ENCODE data around the gene CEND1.

The CEND1 gene

DNA sequence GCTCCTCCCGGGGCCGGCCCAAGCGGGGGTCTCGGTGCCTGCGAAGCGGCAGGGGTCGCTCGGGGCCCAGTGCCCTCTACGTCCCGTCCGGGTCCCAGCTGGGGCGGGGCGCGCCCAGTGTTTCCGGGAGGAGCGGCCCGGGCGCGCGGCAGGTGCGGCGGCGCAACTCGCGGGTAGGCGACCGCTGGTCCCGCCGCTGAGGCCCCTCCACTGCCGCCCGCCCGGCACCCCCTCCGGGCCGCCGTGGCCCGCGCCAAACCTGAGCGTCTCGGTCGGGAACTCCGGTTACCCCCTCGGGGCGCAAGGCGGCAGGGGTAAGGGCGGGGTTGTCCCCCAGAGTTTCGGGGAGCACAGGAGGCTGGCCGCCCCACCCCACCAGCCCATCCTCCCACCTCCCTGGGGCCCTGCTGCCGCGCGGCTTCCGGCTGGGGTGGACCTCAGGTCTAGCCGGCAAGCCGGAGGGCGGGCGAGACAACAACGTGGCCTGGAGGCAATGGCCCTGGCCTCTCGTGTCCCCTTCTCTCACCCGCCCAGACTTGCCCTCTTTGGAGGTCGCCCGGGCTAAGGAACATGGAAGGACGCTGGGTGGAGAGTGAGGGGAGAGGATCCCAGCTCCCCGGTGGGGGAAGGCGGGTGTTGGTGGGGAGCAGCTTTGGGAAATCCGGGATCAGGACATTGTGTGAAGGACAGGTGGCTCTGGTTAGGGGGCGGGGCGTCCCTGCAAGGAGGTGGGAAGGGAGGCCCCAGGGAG is 37.4 kb upstream of the CEND1 start:
- DNase-seq = no peak

DNA sequence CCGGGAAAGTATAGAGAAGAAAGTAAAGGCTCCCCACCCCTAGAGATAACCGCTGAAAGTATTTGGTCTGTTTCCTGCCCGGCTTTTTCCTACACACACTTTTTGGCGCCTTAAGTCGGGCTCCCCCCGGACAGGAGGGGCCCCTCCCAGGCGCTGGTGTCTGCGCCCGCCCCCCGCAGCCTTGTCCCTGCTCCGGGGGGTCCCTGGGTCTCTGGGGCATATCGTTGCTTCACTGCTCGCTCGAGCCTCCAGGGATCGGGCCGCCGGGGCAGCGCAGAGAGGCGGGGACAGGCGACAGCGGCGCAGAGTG is 36.9 kb upstream of the CEND1 start:
- no peak for DNase-seq

DNA sequence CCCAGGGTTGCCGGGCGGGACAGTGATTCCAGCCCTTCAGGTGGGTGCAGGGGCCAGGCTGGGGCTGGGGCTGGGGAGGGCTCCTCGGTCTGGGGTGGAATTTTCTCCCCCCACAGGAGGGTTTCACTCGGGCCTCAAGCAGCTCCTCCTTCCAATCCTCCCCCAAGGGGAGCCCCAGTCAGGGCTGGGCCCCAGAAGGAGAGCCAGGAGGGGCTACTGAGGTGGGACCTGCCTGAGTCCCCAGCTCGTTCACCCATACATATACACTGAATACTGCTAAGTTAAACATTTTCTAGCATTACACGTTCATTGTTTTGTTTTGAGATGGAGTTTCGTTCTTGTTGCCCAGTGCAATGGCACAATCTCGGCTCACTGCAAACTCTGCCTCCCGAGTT is 36.3 kb upstream of the CEND1 start:
- DNase-seq = no peak

DNA sequence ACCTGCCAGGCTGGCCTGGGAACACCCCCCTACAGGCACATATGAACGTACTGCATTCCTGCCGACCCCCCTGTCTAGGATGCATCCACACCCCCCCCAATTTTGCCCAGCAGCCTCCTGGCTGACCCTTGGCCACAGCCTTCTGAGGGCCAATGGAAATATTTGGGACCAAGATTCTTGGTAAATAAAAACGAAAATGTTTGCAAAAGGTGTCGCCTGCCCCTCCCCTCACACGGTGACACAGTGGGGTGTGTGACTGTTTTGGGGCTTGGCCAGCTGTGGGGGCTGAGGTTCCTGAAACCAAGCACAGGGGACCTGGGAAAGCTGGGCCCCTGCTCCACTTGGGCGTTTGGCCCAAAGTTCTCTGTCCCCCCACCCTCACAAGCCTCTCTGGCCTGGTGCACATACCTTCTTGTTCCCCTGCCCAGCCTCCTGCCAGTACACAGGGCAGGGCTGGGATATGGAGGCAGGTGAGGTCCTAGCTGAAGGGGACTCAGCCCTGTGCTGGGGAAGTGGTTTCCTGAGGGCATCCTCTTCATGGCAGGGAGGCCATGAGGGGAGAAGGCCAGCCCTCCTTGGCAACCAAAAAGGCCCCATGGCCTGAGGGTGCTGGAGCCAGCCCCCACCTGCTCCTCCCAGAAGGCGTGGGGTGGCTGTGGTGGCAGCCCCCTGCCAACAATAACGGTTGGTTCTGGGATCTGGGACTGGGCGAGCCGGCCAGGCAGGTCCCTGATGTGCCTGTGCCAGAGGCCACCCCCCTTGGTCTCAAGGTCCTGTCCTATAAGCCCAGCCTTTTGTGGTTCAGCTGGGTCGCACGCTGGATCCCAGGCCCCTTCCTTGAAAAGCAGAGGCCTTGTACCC is 35.7 kb upstream of the CEND1 start:
- no peak for DNase-seq

DNA sequence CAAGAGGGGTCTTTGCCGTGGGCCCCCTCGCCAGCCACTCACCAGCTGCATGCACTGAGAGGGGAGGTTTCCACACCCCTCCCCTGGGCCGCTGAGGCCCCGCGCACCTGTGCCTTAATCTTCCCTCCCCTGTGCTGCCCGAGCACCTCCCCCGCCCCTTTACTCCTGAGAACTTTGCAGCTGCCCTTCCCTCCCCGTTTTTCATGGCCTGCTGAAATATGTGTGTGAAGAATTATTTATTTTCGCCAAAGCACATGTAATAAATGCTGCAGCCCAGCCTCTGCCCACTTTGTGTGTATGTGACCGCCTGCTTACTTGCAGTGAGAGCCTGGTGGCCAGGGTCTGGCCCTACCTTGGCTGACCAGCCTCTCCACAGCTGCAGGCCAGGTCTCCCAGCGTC is 35.1 kb upstream of the CEND1 start:
- DNase-seq = peak; percentile 52

DNA sequence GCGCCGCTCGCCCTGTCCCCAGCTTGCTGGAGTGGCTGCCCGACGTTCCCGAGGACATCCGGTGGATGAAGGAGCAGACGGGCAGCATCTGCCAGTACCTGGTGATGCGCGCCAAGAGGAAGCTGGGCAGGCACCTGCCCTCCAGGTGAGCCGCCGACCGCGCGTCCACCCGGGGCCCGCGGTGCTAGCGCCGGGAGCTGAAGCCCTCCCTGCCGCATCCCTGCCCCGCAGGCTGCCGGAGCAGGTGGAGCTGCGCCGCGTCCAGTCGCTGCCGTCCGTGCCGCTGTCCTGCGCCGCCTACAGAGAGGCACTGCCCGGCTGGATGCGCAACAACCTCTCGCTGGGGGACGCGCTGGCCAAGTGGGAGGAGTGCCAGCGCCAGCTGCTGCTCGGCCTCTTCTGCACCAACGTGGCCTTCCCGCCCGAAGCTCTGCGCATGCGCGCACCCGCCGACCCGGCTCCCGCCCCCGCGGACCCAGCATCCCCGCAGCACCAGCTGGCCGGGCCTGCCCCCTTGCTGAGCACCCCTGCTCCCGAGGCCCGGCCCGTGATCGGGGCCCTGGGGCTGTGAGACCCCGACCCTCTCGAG is 34.5 kb upstream of the CEND1 start:
- peak; percentile 88 for DNase-seq

DNA sequence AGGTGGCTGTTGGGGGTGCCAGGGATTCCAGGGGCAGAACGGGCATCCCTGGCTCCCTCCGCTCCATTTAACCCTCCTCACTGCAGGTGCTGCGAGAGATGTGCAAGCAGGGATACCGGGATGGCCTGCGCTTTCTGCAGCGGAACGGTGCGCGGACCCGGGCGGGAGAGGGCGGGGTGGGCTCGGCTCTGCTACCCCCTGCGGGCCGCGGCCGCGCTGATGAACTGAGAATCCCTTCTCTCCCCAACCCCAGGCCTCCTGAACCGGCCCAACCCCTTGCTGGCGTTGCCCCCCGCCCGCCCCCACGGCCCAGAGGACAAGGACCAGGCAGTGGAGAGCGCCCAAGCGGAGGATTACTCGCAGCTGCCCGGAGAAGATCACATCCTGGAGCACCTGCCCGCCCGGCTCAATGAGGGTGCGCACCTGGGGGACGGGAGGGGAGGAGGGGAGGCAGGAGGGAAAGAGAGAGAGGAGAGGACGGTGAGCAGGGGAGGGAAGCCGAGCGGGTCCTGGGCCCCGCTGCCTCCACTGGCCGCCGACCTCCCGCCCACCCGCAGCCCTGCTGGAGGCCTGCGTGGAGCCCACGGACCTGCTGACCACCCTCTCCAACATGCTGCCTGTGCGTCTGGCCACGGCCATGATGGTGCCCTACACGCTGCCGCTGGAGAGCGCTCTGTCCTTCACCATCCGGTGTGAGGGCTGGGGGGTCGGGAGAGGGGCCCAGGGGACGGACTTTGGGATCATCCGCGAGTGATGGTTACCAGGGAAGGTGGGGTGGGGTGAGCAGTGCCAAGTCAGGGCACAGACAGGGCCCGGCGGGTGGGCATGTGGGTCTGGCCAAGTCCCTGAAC is 33.8 kb upstream of the CEND1 start:
- no peak for DNase-seq

DNA sequence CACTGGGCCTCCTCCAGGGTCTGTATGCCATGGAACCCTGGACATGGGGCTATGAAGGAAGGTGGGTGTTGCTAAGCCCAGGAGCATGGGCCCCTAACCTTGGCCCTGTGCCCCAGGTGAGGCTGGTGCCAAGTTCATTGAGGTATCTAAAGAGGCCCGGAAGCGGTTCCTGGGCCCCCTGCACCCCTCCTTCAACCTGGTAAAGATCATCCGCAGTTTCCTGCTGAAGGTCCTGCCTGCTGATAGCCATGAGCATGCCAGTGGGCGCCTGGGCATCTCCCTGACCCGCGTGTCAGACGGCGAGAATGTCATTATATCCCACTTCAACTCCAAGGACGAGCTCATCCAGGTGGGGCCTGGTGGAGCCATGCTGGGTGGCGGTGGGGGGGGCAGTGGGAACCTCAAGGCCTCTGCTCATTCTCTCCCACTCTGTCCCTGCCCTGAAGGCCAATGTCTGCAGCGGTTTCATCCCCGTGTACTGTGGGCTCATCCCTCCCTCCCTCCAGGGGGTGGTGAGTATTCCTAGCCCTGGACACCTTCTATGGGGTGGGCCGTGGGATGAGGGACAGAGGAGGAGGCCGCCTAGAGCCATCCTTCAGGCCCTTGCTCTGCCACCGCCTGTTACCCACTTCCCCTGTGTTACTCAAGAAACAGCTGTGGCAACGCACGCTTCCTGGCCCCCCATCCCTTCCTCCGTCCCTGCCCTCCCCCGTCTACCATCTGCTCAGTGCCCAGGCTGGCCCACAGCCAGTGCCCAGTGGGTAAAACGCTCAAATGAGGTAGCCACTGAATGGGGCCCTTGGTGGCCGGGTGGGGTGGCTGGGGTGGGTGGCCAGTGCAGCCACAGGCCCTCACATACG is 31.9 kb upstream of the CEND1 start:
- DNase-seq = no peak

DNA sequence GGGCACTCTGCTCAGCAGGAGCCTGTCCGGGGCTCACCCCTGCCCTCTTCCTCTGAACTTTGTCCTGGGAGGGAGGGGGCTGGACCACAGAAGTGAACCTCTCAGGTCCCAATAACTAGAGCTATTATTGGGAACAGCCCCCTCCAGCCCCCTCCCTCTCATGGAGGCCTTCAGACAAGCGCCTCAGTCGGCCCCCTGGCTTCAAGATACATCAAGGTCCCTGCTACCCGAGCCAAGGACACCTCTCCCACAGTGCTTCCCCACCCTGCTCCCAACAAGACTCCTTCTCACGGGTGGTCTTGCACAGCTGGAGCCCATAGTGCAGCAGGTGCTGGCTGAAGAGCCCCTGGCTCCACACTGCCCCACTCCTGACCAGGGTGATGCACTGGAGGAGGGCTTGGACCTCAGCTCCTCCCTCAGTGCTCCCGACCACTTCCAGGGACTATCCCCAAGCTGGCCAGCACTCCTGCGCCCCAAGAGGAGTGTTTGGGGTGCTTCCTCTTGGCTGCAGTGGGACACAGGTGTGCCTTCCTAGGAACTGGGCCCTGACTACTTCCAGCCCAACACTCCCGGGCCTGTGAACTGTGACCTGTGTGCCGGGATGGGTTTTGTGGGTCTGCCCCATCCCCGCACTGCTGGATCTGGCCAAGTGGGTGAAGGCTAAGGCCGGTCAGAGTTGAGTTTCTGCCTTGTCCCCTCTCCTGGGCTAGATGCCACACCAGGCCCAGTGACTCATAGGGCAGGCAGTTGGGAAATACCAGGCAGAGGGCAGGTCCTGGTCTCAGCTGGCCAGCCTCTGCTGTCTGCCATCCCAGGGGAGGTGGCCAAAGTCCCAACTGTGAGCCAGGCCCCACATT is 31.0 kb upstream of the CEND1 start:
- no peak for DNase-seq

DNA sequence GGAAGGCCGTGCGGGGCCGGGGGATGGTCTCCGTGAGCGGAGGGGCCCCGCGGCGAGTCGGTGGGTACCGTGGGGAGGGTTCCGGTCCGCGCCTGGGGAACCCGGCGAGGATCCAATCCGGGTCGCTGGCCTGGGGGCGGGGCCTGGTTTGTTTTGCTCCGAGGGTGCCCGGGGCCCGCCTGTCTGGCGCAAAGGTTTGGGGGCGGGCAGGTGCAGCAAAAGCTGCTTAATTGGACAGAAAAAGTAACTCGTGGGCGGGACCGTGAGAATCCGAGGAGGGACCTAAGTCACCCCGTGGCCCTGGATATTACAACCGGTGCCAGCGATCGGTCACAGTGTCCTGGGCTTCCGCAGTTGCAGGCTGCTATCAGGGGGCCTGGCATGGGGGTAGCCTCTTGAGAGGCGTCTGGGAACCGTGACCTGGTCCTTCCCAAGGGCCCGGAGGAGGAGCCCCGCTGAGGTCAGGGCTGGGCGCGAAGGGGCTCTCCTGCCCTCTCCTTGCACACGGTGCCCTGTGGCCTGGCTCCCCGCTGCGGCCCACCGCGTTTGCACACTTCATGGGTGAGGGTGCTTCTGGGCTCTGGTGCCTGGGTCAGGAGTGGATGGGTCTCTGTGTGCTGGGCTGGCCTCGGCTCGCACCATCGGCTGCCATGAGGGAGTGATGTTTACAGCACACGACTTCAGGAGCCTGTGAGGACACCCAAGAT is 30.2 kb upstream of the CEND1 start:
- peak; percentile 44 for DNase-seq

DNA sequence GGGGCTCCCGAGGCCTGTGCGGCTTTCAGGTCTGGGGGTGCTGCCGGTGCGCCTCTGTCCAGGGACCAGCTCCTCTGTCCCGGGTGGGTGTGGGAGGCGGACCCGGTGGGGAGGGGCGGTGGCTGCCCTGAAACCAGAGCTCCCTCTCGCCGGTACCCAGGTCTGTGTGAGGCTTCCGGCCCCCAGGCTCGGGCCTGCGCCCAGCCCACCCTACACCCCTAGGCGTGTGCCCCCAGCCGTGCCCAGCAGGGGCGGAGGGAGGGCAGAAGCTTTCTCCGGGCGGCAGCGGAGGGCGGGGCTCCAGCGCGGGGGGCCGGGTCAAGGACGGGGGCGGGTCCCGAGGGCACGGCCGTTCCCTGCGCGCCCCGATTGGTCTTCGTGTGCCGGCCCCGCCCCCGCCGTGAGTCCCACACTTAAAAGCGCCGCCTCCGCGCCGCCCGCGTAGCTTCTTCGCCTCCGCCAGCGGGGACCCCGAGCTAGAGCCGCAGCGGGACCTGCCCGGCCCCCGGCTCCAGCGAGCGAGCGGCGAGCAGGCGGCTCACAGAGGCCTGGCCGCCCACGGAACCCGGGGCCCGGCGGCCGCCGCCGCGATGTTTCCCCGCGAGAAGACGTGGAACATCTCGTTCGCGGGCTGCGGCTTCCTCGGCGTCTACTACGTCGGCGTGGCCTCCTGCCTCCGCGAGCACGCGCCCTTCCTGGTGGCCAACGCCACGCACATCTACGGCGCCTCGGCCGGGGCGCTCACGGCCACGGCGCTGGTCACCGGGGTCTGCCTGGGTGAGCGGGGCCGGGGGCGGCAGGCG is 29.4 kb upstream of the CEND1 start:
- DNase-seq = peak; percentile 84

DNA sequence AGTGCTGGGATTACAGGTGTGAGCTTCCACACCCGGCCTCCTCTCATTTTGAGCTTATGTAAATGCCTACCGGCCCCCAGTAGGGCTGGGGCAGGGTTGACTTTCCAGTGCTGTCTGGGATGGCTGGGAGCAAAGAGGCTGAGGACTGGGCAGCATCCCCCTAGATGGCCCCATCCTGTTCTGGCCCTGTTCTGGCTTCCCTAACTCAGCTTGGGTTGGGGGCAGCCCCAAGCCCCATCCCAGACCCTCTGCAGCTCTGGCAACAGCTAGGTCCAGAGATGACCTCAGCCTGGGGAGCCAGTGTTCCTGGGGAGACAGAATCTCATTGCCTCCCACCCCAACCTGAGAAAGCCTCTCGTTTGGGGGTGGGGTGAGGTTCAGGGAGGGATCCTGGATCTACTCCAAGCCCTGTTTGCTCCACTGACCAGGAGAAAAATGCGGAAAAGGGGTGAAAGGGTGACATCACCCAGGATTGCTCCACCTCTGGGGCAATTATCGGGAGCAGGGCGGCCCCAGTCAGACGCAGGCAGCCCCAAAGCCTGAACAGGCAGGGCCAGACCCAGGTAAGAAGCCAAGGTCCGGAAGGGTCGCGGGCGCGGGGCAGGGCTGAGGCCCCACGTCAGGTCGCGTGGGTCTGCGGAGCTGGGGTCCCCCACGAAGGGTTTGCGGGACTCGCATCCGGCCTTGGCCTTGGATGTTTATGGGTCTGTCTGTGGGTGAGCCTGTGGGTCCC is 28.7 kb upstream of the CEND1 start, which contains the start of gene PNPLA2:
PNPLA2 (plus strand) TSS at position 519 of the 733 bp plus-strand sequence. CDS start 805 bp downstream, outside the sequence.
- no peak for DNase-seq

DNA sequence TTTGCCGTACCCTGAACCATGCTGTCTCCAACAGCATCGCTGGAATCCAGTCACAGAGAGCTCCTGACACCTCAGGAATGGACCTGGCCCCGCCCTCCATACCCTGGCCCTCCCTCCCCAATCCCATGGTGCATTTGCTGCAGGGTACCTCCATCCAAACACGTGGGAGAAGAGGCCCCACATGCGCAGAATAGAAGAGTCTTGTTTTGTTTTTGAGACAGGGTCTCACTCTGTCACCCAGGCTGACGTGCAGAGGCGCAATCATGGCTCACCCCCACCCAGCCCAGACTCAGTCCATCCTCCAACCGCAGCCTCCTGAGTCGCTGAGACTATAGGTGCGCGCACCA is 26.5 kb upstream of the CEND1 start:
- DNase-seq = no peak

DNA sequence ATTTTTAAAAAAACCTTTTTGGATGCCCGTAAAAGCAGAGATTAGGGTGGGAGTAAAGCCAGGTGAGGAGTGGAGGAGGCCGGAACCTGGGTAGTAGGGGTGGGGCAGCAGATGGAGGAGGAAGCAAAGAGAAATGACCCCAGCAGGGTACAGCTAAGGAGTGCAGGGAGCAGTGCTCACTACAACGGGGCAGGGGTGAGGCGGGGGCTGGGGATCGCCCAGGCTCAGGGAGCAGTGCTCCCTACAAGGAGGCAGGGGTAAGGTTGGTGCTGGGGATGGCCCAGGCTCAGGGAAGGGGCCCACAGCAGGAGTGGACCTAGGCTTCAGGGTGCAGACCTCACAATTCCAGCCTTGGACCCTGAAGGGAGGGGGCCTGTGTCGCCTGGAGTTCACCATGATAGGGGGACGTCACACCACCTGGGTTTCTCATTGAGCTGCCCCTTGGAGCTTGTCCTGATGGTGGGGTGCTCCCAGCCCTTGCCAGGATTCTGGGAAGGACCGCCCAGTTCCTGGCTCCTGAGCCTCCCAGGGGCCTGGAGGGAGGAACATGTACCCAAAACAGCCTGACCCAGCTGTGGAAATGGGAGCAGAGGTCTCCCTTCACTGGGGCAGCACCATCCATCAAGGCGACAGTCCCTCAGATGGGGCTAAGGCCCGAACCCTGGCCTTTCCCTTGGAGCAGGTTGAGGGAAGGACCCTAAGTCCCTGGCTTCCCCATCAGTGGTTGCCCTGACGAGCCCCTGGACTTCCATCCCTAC is 26.0 kb upstream of the CEND1 start:
- DNase-seq = no peak

DNA sequence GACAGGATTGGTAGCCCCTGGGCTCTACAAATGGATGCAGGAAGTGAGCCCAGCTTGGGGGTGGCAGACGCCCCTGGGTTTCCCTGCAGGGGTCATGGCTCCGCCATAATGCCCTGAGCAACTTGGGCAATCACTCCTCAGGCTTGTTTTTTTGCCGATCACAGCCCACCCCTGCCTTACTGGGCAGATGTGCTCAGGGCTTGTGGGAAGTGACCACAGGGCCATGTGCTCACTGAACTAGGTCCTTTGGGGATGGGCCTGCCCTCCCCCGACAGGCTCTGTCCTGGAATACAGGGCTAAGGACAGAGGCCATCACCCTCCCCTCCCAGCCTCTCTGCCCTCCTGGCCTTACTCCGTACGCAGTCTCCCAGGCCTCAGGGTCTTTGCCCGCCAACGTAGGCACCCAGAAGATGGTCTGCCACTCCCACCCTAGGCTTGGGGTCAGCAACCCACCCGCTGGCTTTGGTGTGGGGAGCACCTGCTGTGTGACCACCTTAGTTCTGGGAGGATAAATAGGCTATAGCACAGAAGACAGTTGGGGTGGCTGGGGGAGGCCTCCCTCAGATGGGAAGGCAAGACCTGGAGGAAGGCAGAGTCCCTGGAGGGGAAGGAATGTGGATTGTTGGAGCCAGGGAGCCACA is 23.7 kb upstream of the CEND1 start:
- DNase-seq = no peak

DNA sequence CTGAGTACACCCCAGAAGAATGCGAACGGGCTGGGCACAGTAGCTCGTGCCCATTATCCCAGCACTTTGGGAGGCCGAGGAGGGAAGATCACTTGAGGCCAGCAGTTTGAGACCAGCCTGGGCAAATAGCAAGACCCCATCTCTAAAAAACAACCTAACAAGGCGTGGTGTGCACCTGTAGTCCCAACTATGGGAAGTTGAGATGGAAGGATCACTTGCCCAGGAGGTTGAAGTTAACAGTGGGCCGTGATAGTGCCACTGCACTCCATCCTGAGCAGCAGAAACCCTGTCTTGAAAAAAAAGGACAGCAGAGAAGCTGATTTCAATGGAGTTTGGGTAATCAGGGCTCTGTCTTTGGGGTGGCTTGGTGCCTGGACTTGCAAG is 23.2 kb upstream of the CEND1 start:
- no peak for DNase-seq

DNA sequence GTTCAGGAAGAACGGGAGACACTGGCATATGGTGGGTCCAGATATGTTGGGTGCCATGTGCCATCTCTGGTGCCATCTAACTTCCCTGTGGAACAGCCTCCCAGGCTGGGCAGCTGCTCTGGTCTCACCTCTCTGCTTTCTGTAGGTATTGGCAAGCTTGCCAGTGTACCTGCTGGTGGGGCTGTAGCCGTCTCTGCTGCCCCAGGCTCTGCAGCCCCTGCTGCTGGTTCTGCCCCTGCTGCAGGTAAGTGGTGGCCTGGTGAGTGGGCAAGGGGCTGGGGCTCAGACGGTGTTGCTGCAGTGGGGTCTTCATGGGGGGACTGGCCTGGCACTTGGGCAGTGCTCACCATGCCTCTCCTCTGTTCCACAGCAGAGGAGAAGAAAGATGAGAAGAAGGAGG is 22.5 kb upstream of the CEND1 start:
- DNase-seq = no peak
